GM12801 (cell line): Measurements from ENCODE around the gene PHLPP1.

ENCODE experiments used
- CTCF ChIP-seq: IDR thresholded peaks from one replicate; pipeline ENCODE4 v1.5.1; 2011; ENCODE audit warnings: control low read depth; ENCODE audit not compliant: insufficient read length; ENCODE audit errors: extremely low read depth

The PHLPP1 gene

GRCh38 chr18:62807396-62807795, 92.1 kb downstream of the PHLPP1 start:
- no peak for TF ChIP-seq CTCF

DNA sequence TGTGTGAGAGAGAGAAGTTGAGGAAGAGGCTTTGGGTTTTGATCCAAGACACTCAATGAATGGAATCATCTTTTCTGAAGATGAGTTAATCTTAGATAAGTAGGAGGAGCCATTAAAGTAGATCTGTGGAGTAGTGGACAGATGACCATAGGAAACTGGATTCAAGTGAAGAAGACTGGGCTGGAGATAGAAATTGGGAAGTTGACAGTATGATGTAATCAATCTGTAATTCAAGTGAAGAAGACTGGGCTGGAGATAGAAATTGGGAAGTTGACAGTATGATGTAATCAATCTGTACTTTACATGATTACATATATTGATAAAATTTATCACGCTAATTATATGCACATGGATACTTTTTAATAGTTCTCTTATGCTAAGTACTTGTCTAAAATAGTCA, 92.8 kb downstream of the PHLPP1 start:
- TF ChIP-seq CTCF: no peak

GRCh38 chr18:62809900-62810299, 94.6 kb downstream of the PHLPP1 start:
- TF ChIP-seq CTCF: no peak

GRCh38 chr18:62810682-62811081, 95.3 kb downstream of the PHLPP1 start:
- no peak for TF ChIP-seq CTCF

GRCh38 chr18:62811674-62812073, 96.3 kb downstream of the PHLPP1 start:
- TF ChIP-seq CTCF: no peak

GRCh38 chr18:62812242-62812641, 96.9 kb downstream of the PHLPP1 start:
- TF ChIP-seq CTCF: no peak

GRCh38 chr18:62812876-62813275, 97.5 kb downstream of the PHLPP1 start:
- no peak for TF ChIP-seq CTCF
